Mucosa of descending colon (tissue), 3 donors: ENCODE results near the gene UVRAG. TPM values are rescaled to one million over a fixed set of nuclear protein-coding genes. Genes with fewer than 3 reads are reported as not detected.

ENCODE experiments used
- ATAC-seq: fragments of 200-7000 bp; cut with Tn5 transposase; one replicate; pipeline ENCODE4 v1.9.1; 2020; ENCODE audit warnings: mild to moderate bottlenecking, moderate library complexity
- DNase-seq, 3 donors: peaks; one replicate each; pipeline ENCODE4 v3.0.0-alpha.2; 2020
- H3K36me3 ChIP-seq: fragments of 200-600 bp; one replicate; pipeline ENCODE4 v1.8.0; 2021; ENCODE audit warnings: low read depth, mild to moderate bottlenecking
- H3K4me1 ChIP-seq: fragments of 200-600 bp; one replicate; pipeline ENCODE4 v1.8.0; 2021; ENCODE audit warnings: low read depth, mild to moderate bottlenecking
- H3K4me3 ChIP-seq: fragments of 200-600 bp; one replicate; pipeline ENCODE4 v1.8.0; 2021; ENCODE audit warnings: mild to moderate bottlenecking
- H3K9me3 ChIP-seq: fragments of 200-600 bp; one replicate; pipeline ENCODE4 v1.8.0; 2021; ENCODE audit warnings: mild to moderate bottlenecking
- intact Hi-C, 2 donors: fragments of 100-400 bp; cut with DNase I in 1 of 2; cut with micrococcal nuclease in 1 of 2; formaldehyde crosslinking; loops; one replicate each; pipeline versions ENCODE4 v1.11.0 to v1.11.1; 2022; cut with DNase I, micrococcal nuclease
- total RNA-seq, 3 donors: library from RNA; stranded (reverse); fragmentation: NEBNext Ultra II Directional in 2 of 3; extraction: Animal tissue kit (Norgen Biotek cat#: 25700) in 2 of 3; gene quantifications; one replicate each; pipeline versions ENCODE4 v1.2.1 to v1.2.4, GENCODE V29; 2021 to 2023
- TF ChIP-seq, protein P1 (sequence below): fragments of 200-600 bp; IDR thresholded peaks from one replicate; pipeline ENCODE4 v1.8.0; 2022; ENCODE audit warnings: antibody characterized with exemption, mild to moderate bottlenecking
- donor health status: DM: no; HTN: no; CAD: no; lungs with moderate emphysema.
- donor health status: DM: no; HTN: no; CAD: no.
- donor health status: DM: no; HTN: yes; CAD: no.

UVRAG gene
- total RNA-seq, 3 donors from 2014 or later, result 14.9 to 37.1 (median 16.9) TPM

DNA sequence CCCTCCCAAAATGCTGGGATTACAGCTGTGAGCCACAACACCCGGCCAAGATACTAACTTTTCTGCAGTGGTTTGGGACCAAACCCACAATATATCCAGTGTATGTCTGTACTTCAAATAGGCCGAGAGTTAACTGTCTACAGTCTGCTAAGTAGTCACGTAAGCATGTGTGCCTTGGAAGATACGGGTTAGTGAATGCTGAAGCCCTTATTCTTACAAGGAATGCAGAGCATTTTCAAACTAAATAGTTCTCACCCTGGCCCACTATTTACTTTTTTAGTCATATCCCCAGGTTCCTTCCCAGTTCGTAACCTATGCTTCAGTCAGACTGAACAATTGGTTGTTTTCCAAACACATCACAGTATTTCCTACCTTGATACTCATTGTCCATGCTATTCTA is 215.3 kb downstream of the UVRAG start:
- no peak for ATAC-seq
- H3K9me3 ChIP-seq, result no peaks in the 10 kb centered on the region
- no peak overlapping the region for H3K4me3 ChIP-seq
- no peak for DNase-seq
- TF ChIP-seq, protein P1, sequence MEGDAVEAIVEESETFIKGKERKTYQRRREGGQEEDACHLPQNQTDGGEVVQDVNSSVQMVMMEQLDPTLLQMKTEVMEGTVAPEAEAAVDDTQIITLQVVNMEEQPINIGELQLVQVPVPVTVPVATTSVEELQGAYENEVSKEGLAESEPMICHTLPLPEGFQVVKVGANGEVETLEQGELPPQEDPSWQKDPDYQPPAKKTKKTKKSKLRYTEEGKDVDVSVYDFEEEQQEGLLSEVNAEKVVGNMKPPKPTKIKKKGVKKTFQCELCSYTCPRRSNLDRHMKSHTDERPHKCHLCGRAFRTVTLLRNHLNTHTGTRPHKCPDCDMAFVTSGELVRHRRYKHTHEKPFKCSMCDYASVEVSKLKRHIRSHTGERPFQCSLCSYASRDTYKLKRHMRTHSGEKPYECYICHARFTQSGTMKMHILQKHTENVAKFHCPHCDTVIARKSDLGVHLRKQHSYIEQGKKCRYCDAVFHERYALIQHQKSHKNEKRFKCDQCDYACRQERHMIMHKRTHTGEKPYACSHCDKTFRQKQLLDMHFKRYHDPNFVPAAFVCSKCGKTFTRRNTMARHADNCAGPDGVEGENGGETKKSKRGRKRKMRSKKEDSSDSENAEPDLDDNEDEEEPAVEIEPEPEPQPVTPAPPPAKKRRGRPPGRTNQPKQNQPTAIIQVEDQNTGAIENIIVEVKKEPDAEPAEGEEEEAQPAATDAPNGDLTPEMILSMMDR, result no peak
- H3K36me3 ChIP-seq, result no peaks in the 10 kb centered on the region
- intact Hi-C loops, result no loop called here
- H3K4me1 ChIP-seq, result no peaks in the 10 kb centered on the region

DNA sequence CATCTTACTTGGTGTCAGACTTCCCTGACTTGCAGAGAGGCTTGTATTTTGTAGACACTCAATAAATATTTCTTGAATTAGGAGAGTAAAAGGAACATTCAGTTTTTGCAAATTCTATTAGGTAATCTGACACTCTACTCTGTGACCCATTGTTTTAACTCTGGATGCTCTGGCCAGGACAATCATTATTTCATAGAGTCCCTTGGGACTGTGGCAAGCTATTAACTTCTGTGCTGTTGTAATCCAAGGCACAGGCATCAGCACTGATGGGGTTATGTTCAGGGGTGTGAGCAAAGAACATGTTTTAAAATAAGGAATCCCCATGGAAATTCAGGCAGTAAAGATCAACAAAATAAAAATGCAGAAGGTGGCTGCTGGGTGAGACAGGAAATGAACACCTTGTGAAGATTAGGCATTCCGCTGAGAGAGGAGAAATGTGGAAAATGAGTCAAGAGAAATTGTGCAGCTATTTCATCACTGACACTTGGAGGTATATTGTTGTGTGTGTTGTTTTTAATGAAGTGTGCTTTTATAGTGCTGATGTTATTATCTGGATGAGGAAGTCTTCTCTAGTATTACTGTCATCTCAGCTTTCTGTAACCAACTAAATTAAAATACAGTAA is 216.1 kb downstream of the UVRAG start:
- TF ChIP-seq, protein P1, result no peak
- no peak overlapping the region for H3K4me3 ChIP-seq
- H3K36me3 ChIP-seq, result no peaks in the 10 kb centered on the region
- no peaks in the 10 kb centered on the region for H3K4me1 ChIP-seq
- DNase-seq (no peak), ATAC-seq (no peak)
- no peaks in the 10 kb centered on the region for H3K9me3 ChIP-seq
- intact Hi-C loops, result no loop called here

DNA sequence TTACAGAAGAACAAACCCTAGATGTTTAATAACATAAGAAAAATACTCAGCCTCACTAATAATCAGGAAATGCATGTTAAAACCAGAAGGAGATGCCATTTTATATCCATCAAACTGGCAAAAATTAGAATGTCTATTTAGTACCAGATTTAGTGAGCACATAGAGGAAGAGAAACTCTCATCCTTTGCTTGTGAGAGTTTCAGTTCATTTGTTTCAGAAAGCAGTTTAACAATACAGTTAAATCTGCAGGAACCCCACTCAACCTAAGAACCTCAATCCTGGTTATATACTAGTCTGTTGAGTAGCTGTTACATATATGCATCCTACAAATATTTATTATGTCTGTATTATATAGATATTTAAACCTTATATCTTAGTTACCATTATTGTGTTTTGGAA is 218.7 kb downstream of the UVRAG start:
- TF ChIP-seq, protein P1, result no peak
- H3K36me3 ChIP-seq, result no peaks in the 10 kb centered on the region
- DNase-seq (no peak), ATAC-seq (no peak)
- H3K4me1 ChIP-seq, result no peaks in the 10 kb centered on the region
- no peak overlapping the region for H3K4me3 ChIP-seq
- no peaks in the 10 kb centered on the region for H3K9me3 ChIP-seq
- intact Hi-C loops, result no loop called here

DNA sequence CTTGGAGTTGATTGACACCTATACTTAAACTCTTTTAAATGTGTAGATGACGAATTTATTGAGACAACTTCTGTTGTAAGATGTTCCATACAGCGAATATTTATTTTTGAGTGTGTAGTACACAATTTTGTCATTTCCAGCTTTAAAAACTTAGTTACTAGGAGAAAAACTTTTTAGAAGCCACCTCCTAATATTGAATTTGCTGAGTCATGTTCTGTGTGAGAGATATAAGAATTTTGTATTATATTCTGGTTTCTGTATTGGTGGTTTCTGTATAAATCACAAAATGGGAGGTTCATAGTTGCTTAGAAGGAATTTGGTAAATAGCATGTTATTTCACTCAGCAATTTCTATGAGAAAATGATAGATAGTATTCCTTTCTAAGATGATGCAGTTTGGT is 220.0 kb downstream of the UVRAG start:
- no peak for ATAC-seq
- H3K4me3 ChIP-seq, result no peak overlapping the region
- H3K36me3 ChIP-seq, result no peaks in the 10 kb centered on the region
- TF ChIP-seq, protein P1, result no peak
- no peaks in the 10 kb centered on the region for H3K9me3 ChIP-seq
- DNase-seq, result no peak
- intact Hi-C loops, result no loop called here
- no peaks in the 10 kb centered on the region for H3K4me1 ChIP-seq

DNA sequence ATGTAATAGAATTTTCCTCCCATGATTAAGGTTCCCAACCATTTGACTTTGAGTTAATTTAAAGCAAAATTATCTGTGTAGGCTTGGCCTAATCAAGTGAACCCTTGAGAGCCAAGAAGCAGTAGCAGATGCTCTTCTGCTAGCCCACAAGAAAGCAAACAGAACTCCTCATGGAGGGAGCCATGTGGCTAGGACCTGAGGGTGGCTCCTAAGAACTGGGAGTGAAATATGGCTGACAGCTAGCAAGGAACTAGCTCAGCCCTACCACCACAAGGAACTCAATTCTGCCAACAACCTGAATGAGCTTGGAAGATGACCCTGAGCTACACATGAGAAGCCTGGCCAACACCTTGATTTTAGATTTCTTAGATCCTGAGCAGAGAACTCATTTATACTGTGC is 223.6 kb downstream of the UVRAG start:
- no peaks in the 10 kb centered on the region for H3K36me3 ChIP-seq
- no peaks in the 10 kb centered on the region for H3K9me3 ChIP-seq
- no peaks in the 10 kb centered on the region for H3K4me1 ChIP-seq
- TF ChIP-seq, protein P1, result no peak
- intact Hi-C loops, result no loop called here
- H3K4me3 ChIP-seq, result no peak overlapping the region
- DNase-seq, result no peak
- ATAC-seq, result no peak

DNA sequence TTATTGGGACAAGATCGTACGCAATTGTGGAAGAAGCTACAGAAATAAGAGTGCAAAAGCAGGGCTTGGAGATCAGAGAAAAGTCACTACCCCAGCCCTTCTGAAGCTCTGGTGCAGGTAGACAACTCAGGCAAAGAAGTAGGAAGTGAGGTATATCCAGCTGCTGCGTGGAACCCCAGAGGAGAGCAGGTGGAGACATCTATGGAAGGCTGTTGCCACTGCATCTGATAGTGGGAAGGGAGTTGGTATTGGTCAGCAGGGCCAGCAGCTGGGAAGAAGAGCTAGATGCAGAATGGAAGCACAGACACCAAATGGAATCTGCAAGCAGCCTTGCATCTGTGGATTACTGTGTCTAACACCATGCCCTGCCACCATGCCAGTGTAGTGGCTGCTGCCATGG is 226.2 kb downstream of the UVRAG start:
- intact Hi-C loops, result no loop called here
- no peak for DNase-seq
- H3K36me3 ChIP-seq, result no peaks in the 10 kb centered on the region
- TF ChIP-seq, protein P1, result no peak
- no peak overlapping the region for H3K4me3 ChIP-seq
- no peaks in the 10 kb centered on the region for H3K4me1 ChIP-seq
- no peak for ATAC-seq
- no peaks in the 10 kb centered on the region for H3K9me3 ChIP-seq
